Tibial artery (tissue), 4 donors: ENCODE measurements around the gene BRIP1.

Experiments used
- DNase-seq, 2 donors: peaks; one replicate each; pipeline ENCODE4 v3.0.0-alpha.2; 2019
- H3K27ac ChIP-seq, 2 donors: fragments of 200-600 bp; sonication (generic) in 1 of 2; 1 replicate in 1 of 2; 2 replicates in 1 of 2; pipeline ENCODE4 v1.5.1; 2018 to 2019; ENCODE audit warnings: mild to moderate bottlenecking in 1 of 2
- H3K27me3 ChIP-seq, 2 donors: fragments of 200-600 bp; sonication (generic) in 1 of 2; one replicate each; pipeline versions ENCODE4 v1.5.1 to v1.6.0; 2016 to 2019
- H3K36me3 ChIP-seq, 3 donors: fragments of 200-600 bp; sonication (generic) in 2 of 3; one replicate each; pipeline ENCODE4 v1.5.1; 2016 to 2019; ENCODE audit warnings: mild to moderate bottlenecking in 2 of 3
- H3K4me1 ChIP-seq, 4 donors: fragments of 200-600 bp; sonication (generic) in 2 of 4; 1 replicate in 3 of 4; 2 replicates in 1 of 4; pipeline ENCODE4 v1.5.1; 2016 to 2019
- H3K4me3 ChIP-seq, 2 donors: fragments of 200-600 bp; sonication (generic) in 1 of 2; 1 replicate in 1 of 2; 2 replicates in 1 of 2; pipeline ENCODE4 v1.5.1; 2018 to 2019; ENCODE audit warnings: mild to moderate bottlenecking in 2 of 2
- H3K9me3 ChIP-seq, 3 donors: fragments of 200-600 bp; sonication (generic) in 1 of 3; one replicate each; pipeline ENCODE4 v1.5.1; 2016 to 2019
- CTCF ChIP-seq, 2 experiments: fragments of 200-600 bp in 1 of 2; fragments of 450-650 bp in 1 of 2; IDR thresholded peaks; one replicate each; pipeline ENCODE4 v1.5.1; 2017 to 2019; ENCODE audit warnings: antibody characterized with exemption in 2 of 2, mild to moderate bottlenecking in 1 of 2, moderate library complexity in 1 of 2
- intact Hi-C: fragments of 100-400 bp; cut with DNase I; formaldehyde crosslinking; loops from one replicate; pipeline ENCODE4 v1.15.0; 2023; ENCODE audit warnings: low total_unique reads

Gene BRIP1

GRCh38 chr17:61695779-61696337, 167.5 kb downstream of the BRIP1 start:
- Histone ChIP-seq H3K36me3 (no peaks in the 10 kb centered on the region), H3K9me3 (peaks cover 8 to 15% (median 15%) of the 10 kb centered on the region in 3 donors), H3K4me3 (no peak overlapping the region), H3K4me1 (no peaks in the 10 kb centered on the region), H3K27me3 (no peaks in the 10 kb centered on the region), H3K27ac (no peak overlapping the region)
- intact Hi-C loops = no loop called here
- no peak for TF ChIP-seq CTCF (IDR thresholded peaks at IDR 0.05)
- DNase-seq = no peak

GRCh38 chr17:61694095-61694494, 169.2 kb downstream of the BRIP1 start:
- Histone ChIP-seq H3K27me3 (no peaks in the 10 kb centered on the region), H3K4me3 (no peak overlapping the region), H3K9me3 (peaks cover 0 to under 1% (median 0%) of the 10 kb centered on the region in 3 donors), H3K36me3 (no peaks in the 10 kb centered on the region), H3K27ac (no peak overlapping the region), H3K4me1 (no peaks in the 10 kb centered on the region)
- intact Hi-C loops = no loop called here
- TF ChIP-seq CTCF (IDR thresholded peaks at IDR 0.05) = no peak
- DNase-seq = no peak

GRCh38 chr17:61689610-61690180, 173.6 kb downstream of the BRIP1 start:
- H3K4me3 ChIP-seq = no peak overlapping the region
- intact Hi-C loops = no loop called here

GRCh38 chr17:61687769-61688168, 175.6 kb downstream of the BRIP1 start:
- Histone ChIP-seq H3K9me3 (no peaks in the 10 kb centered on the region), H3K36me3 (no peaks in the 10 kb centered on the region), H3K4me1 (no peaks in the 10 kb centered on the region), H3K27ac (no peak overlapping the region), H3K4me3 (no peak overlapping the region), H3K27me3 (no peaks in the 10 kb centered on the region)
- intact Hi-C loops = no loop called here
- DNase-seq = no peak
- TF ChIP-seq CTCF (IDR thresholded peaks at IDR 0.05) = no peak

More at GRCh38 chr17:61689610-61690180, 173.6 kb downstream of the BRIP1 start:
- H3K9me3 ChIP-seq = no peaks in the 10 kb centered on the region
- no peaks in the 10 kb centered on the region for H3K36me3 ChIP-seq
- no peak for DNase-seq
- no peaks in the 10 kb centered on the region for H3K4me1 ChIP-seq
- TF ChIP-seq CTCF (IDR thresholded peaks at IDR 0.05) = no peak
- H3K27ac ChIP-seq = no peak overlapping the region
- no peaks in the 10 kb centered on the region for H3K27me3 ChIP-seq

- H3K9me3 ChIP-seq = no peaks in the 10 kb centered on the region
- no peak for DNase-seq
- TF ChIP-seq CTCF (IDR thresholded peaks at IDR 0.05) = no peak
- H3K27ac ChIP-seq = no peak overlapping the region
- H3K4me3 ChIP-seq = no peak overlapping the region
- H3K36me3 ChIP-seq = no peaks in the 10 kb centered on the region
- H3K27me3 ChIP-seq = no peaks in the 10 kb centered on the region
- no peaks in the 10 kb centered on the region for H3K4me1 ChIP-seq
- intact Hi-C loops = no loop called here
Measured at GRCh38 chr17:61686113-61686512, 177.2 kb downstream of the BRIP1 start.
